ENCODE measurements around the gene MOGAT1. TPM values are rescaled to one million over a fixed set of nuclear protein-coding genes. Genes with fewer than 3 reads are reported as not detected.

Gene MOGAT1
- polyA plus RNA-seq, 1 experiment: not detected

GRCh38 chr2:222669353-222669752 is 2.1 kb upstream of the MOGAT1 start:
- TF ChIP-seq CTCF (IDR thresholded peaks at IDR 0.05; ENCODE audit: low read depth, low read length): no peak
- no peak overlapping the region for H3K4me3 ChIP-seq (ENCODE audit: low read depth, low read length)
- no peaks in the 10 kb centered on the region for H3K9me3 ChIP-seq (ENCODE audit: control insufficient read depth, insufficient read depth, low read length)
- ChIA-PET POLR2A (no interaction called here), CTCF (interaction anchor here (1.1 kb wide), 1 partner anchor 270 kb away, joined by 3 read pairs; no protein-coding TSS in a partner anchor)
- peaks cover 22% of the 10 kb centered on the region for H3K27me3 ChIP-seq (ENCODE audit: control insufficient read depth, insufficient read depth, low read length)
- H3K27ac ChIP-seq (ENCODE audit: low read depth, low read length): no peak overlapping the region
- no peak for DNase-seq (ENCODE audit: low read depth, low spot score)

- Histone ChIP-seq H3K27me3 (ENCODE audit: control insufficient read depth, insufficient read depth, low read length) (peaks cover 22% of the 10 kb centered on the region), H3K27ac (ENCODE audit: low read depth, low read length) (no peak overlapping the region), H3K4me3 (ENCODE audit: low read depth, low read length) (no peak overlapping the region), H3K9me3 (ENCODE audit: control insufficient read depth, insufficient read depth, low read length) (no peaks in the 10 kb centered on the region)
- TF ChIP-seq CTCF (IDR thresholded peaks at IDR 0.05; ENCODE audit: low read depth, low read length): no peak
- POLR2A ChIA-PET: no interaction called here
- DNase-seq (ENCODE audit: low read depth, low spot score): no peak
- CTCF ChIA-PET: interaction anchor here (2.6 kb wide), 1 partner anchor 21 kb away, joined by 11 read pairs; no protein-coding TSS in a partner anchor
These were observed 1.0 kb upstream of the MOGAT1 start for GRCh38 chr2:222670191-222671038.

- H3K4me3 ChIP-seq (ENCODE audit: low read depth, low read length): peak overlapping the region; percentile 48
- no peaks in the 10 kb centered on the region for H3K9me3 ChIP-seq (ENCODE audit: control insufficient read depth, insufficient read depth, low read length)
- ChIA-PET POLR2A (no interaction called here), CTCF (interaction anchor here (2.6 kb wide), 1 partner anchor 19 kb away, joined by 11 read pairs; no protein-coding TSS in a partner anchor)
- peaks cover 22% of the 10 kb centered on the region for H3K27me3 ChIP-seq (ENCODE audit: control insufficient read depth, insufficient read depth, low read length)
- H3K27ac ChIP-seq (ENCODE audit: low read depth, low read length): no peak overlapping the region
- no peak for TF ChIP-seq CTCF (IDR thresholded peaks at IDR 0.05; ENCODE audit: low read depth, low read length)
- DNase-seq (ENCODE audit: low read depth, low spot score): no peak
These were observed 577 bp downstream of the MOGAT1 start for GRCh38 chr2:222672068-222672401.

- Histone ChIP-seq H3K27ac (ENCODE audit: low read depth, low read length) (no peak overlapping the region), H3K27me3 (ENCODE audit: control insufficient read depth, insufficient read depth, low read length) (peaks cover 25% of the 10 kb centered on the region), H3K9me3 (ENCODE audit: control insufficient read depth, insufficient read depth, low read length) (no peaks in the 10 kb centered on the region), H3K4me3 (ENCODE audit: low read depth, low read length) (no peak overlapping the region)
- ChIA-PET CTCF (no interaction called here), POLR2A (no interaction called here)
- DNase-seq (ENCODE audit: low read depth, low spot score): no peak
- TF ChIP-seq CTCF (IDR thresholded peaks at IDR 0.05; ENCODE audit: low read depth, low read length): no peak
These were observed 1.8 kb downstream of the MOGAT1 start for GRCh38 chr2:222673273-222673672.

GRCh38 chr2:222673883-222674282 is 2.4 kb downstream of the MOGAT1 start:
- POLR2A ChIA-PET: no interaction called here
- H3K27me3 ChIP-seq (ENCODE audit: control insufficient read depth, insufficient read depth, low read length): peaks cover 25% of the 10 kb centered on the region
- no peak for TF ChIP-seq CTCF (IDR thresholded peaks at IDR 0.05; ENCODE audit: low read depth, low read length)

More at GRCh38 chr2:222673883-222674282, 2.4 kb downstream of the MOGAT1 start:
- no peak for DNase-seq (ENCODE audit: low read depth, low spot score)
- Histone ChIP-seq H3K27ac (ENCODE audit: low read depth, low read length) (no peak overlapping the region), H3K9me3 (ENCODE audit: control insufficient read depth, insufficient read depth, low read length) (no peaks in the 10 kb centered on the region), H3K4me3 (ENCODE audit: low read depth, low read length) (no peak overlapping the region)
- CTCF ChIA-PET: no interaction called here

Measured in AG04450 (cell line).